ENCODE data around the gene LAMTOR2.

LAMTOR2 gene

GRCh38 chr1:156100205-156100995, 45.8 kb downstream of the LAMTOR2 start:
- DNase-seq: no peak

- DNase-seq: no peak
These were observed 47.3 kb downstream of the LAMTOR2 start for GRCh38 chr1:156101880-156102279.

- no peak for DNase-seq
These were observed 48.3 kb downstream of the LAMTOR2 start for GRCh38 chr1:156102633-156103511.

GRCh38 chr1:156103521-156103947, 49.0 kb downstream of the LAMTOR2 start:
- peak; percentile 45 for DNase-seq

- DNase-seq: peak; percentile 62
These were observed 49.7 kb downstream of the LAMTOR2 start for GRCh38 chr1:156104065-156104810.

- no peak for DNase-seq
These were observed 50.6 kb downstream of the LAMTOR2 start for GRCh38 chr1:156104861-156105832.

GRCh38 chr1:156106624-156107488, 52.3 kb downstream of the LAMTOR2 start:
- DNase-seq: no peak

GRCh38 chr1:156108057-156108456, 53.5 kb downstream of the LAMTOR2 start:
- no peak for DNase-seq

All from stimulated activated naive CD4-positive, alpha-beta T cell treated with Interleukin-2 at 50 U/mL for 16 hours (primary cell).